D721Med (cell line): ENCODE results near the gene TTC23.
"Not testable (repeated sequence)": the region's sequence is repeated elsewhere in the genome, so short reads cannot be mapped to it uniquely, and the experiment has no call there.

Source experiments
- DNase-seq: peaks from one replicate; pipeline ENCODE4 v3.0.0; 2011; ENCODE audit warnings: low spot score; ENCODE audit not compliant: insufficient read length
- FAIRE-seq: peaks from 2 replicates; lab custom pipeline; 2011; peaks lifted over from hg19 to GRCh38; lab: Jason Lieb, UNC
- CTCF ChIP-seq: IDR thresholded peaks from 2 replicates; pipeline ENCODE4 v1.5.1; 2012; ENCODE audit warnings: mild to moderate bottlenecking, control low read depth; ENCODE audit not compliant: insufficient read depth; ENCODE audit errors: missing control alignments

TTC23 gene

GRCh38 chr15:99238849-99239248, 10.5 kb downstream of the TTC23 start:
- no peak for TF ChIP-seq CTCF
- no peak for FAIRE-seq
- no peak for DNase-seq

DNA sequence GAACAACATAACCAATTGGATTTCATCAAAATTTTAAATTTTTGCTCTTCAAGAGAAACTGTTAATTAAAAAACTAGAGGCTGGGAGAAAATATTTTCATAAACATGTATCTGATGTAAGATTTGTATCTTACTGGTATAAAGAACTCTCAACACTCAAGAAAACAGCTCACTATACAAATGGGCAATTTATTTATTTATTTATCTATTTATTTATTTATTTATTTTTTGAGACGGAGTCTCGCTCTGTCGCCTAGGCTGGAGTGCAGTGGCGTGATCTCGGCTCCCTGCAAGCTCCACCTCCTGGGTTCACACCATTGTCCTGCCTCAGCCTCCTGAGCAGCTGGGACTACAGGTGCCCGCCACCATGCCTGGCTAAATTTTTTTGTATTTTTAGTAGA, 15.2 kb downstream of the TTC23 start:
- FAIRE-seq, DNase-seq: not testable (repeated sequence)

GRCh38 chr15:99232740-99233139, 16.6 kb downstream of the TTC23 start:
- FAIRE-seq (no peak), DNase-seq (no peak)
- no peak for TF ChIP-seq CTCF

DNA sequence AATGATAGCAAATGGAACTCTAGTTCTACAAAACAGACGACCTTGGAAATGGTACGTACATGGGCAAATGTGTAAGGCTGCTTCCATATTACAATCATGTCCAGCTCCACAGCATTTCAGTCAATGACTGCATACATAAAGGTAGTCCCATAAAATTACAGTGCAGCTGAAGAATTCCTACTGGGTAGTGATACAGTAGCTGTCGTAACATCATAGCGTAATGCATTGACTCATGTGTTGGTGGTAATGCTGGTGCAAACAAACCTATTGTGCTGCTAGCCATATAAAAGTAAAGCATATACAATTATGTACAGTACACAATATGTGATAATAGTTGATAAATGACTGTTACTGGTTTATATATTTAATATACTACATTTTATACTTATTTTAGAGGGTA, 18.5 kb downstream of the TTC23 start:
- FAIRE-seq (no peak), DNase-seq (no peak)

GRCh38 chr15:99228120-99228770, 21.1 kb downstream of the TTC23 start:
- no peak for TF ChIP-seq CTCF

More for the DNA sequence above, 18.5 kb downstream of the TTC23 start:
- TF ChIP-seq CTCF = no peak

DNA sequence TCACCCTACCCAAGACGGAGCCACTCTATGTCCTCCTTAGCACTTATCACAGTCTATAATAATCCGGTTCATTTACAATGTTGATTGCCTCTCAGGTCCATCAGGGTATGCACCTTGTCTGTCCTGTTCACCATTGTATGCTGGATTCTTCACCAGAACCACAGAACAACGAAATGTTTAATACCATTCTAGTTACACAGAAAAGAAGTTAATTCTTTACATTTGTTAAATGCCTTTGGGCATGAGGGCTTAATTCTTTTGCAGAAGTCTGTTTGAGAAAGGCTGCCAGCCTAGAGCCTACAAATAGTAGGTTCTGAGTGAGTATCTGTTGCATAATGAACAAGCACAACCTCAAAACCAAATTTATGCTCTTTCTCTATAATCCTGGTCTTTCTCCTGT, 22.6 kb downstream of the TTC23 start:
- TF ChIP-seq CTCF = no peak
- no peak for FAIRE-seq
- no peak for DNase-seq

More at GRCh38 chr15:99228120-99228770, 21.1 kb downstream of the TTC23 start:
- no peak for DNase-seq
- no peak for FAIRE-seq

- DNase-seq (no peak), FAIRE-seq (no peak)
- no peak for TF ChIP-seq CTCF
Observed at GRCh38 chr15:99224372-99225214, 24.8 kb downstream of the TTC23 start.
